Purkinje cell (primary cell): ENCODE measurements around the gene VSTM1. TPM values are rescaled to one million over a fixed set of nuclear protein-coding genes. Genes with fewer than 3 reads are reported as not detected.

Source experiments
- polyA plus RNA-seq: library from polyadenylated mRNA; unstranded; fragments of >200 nt; fragmentation: Nextera tagmentation; gene quantifications from 2 replicates; pipeline ENCODE4 v1.2.1, GENCODE V29; 2014

VSTM1 gene, protein sequence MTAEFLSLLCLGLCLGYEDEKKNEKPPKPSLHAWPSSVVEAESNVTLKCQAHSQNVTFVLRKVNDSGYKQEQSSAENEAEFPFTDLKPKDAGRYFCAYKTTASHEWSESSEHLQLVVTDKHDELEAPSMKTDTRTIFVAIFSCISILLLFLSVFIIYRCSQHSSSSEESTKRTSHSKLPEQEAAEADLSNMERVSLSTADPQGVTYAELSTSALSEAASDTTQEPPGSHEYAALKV
- polyA plus RNA-seq = not detected in 2 replicates

DNA sequence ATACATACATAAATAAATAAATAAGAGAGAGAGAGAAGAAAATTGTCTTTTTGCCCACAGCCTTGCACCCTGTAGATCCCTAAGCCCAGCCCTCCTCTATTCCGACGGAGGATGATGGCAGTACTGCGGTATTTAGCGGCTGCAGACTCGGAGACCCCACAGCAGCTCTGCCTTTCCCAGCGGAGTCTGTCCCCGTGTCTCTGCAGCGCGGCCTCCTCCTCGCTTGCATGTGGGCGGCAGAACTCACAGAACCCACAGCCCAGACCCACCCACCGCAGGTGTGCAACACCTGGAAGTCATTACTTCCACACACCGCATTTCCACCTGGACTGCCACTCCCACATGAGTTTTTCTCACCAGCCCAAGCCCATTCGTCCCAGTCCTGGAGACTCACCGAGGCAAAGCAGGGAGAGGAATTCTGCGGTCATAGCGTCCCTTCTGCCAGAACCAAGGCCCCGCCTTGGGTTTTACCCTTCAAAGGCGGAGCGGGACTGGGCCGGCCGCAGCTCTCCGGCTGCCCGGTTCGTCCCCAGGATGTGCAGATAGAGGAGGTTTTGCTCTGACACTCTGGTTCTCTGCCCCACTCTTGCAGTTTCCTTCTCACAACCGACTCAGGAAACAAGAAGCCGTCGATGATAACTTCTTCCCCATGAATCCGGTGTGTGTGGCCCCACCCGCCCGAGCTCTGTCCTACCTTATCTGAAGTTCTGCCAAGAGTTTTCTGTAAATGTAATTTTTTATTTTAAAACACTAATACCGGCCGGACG is at the start of gene VSTM1:
Gene VSTM1 (minus strand): TSS at position 548 of the 767 bp plus-strand sequence. CDS start 120 bp downstream, at position 428.

GRCh38 chr19:54102421-54103169 is 38.9 kb upstream of the VSTM1 start, which contains the start of gene NDUFA3:
TSS of gene NDUFA3 (plus strand) at chr19:54102855. CDS start at chr19:54102879, 24 bp downstream.

DNA sequence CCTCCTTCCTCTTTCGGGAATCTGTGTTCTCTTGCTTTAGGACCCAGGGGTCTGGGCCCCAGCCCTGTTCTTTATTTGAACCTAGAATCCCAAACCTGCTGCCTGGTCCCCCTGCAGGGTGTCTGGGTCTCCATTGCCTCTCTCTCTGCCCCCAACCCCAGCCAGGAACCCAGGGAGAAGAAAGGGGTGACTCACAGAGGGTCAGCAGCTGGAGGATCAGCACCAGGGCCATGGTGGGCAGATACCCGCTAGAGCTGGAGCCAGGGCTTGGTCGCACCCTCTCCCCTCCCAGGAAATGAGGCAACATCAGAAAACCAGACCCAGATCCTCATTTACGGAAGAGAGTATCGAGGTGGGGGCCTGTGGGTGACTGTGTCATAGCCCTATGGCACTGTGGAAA is 36.9 kb upstream of the VSTM1 start, which contains the start of gene OSCAR:
Gene OSCAR (minus strand): TSS at position 243 of the 400 bp plus-strand sequence. CDS start 11 bp downstream, at position 232.

GRCh38 chr19:54081032-54081431 is 17.3 kb upstream of the VSTM1 start, which contains the start of gene TARM1:
TSS of gene TARM1 (minus strand) at chr19:54081365. CDS start at chr19:54081340, 25 bp downstream.

GRCh38 chr19:53991224-53992113 is 72.2 kb downstream of the VSTM1 start, which contains the start of gene CACNG6:
TSS of gene CACNG6 (plus strand) at chr19:53991637. CDS start at chr19:53992878, 1,241 bp downstream.

Other genes with a start within 250 kb of the VSTM1 start
- gene NLRP12, start 239.6 kb downstream of the VSTM1 start, polyA plus RNA-seq = not detected in 2 replicates
- gene MYADM, start 196.0 kb downstream of the VSTM1 start, polyA plus RNA-seq = 13.6 and 14.8 TPM in 2 replicates
- 286 and 411 TPM in 2 replicates for gene PRKCG, start 181.7 kb downstream of the VSTM1 start, polyA plus RNA-seq
- gene CACNG7, start 154.6 kb downstream of the VSTM1 start, polyA plus RNA-seq = 1.7 and 1.8 TPM in 2 replicates
- gene CACNG8, start 101.0 kb downstream of the VSTM1 start, polyA plus RNA-seq = 0.45 and 4.1 TPM in 2 replicates
- not detected in 2 replicates for gene CACNG6, start 72.3 kb downstream of the VSTM1 start, polyA plus RNA-seq
- not detected in 2 replicates for gene TARM1, start 17.5 kb upstream of the VSTM1 start, polyA plus RNA-seq
- not detected in 2 replicates for gene OSCAR, start 36.9 kb upstream of the VSTM1 start, polyA plus RNA-seq
- 1,121 and 1,868 TPM in 2 replicates for gene NDUFA3, start 39.0 kb upstream of the VSTM1 start, polyA plus RNA-seq
- 5.5 and 10.9 TPM in 2 replicates for gene TFPT, start 51.8 kb upstream of the VSTM1 start, polyA plus RNA-seq
- gene PRPF31, start 51.9 kb upstream of the VSTM1 start, polyA plus RNA-seq = 6.3 and 12.1 TPM in 2 replicates
- 5.1 and 12.1 TPM in 2 replicates for gene CNOT3, start 73.9 kb upstream of the VSTM1 start, polyA plus RNA-seq
- gene LENG1, start 95.8 kb upstream of the VSTM1 start, polyA plus RNA-seq = 3.0 and 5.2 TPM in 2 replicates
- gene TMC4, start 109.3 kb upstream of the VSTM1 start, polyA plus RNA-seq = not detected in 2 replicates
- 10.0 and 11.7 TPM in 2 replicates for gene MBOAT7, start 125.7 kb upstream of the VSTM1 start, polyA plus RNA-seq
- gene TSEN34, start 127.4 kb upstream of the VSTM1 start, polyA plus RNA-seq = 4.8 and 7.6 TPM in 2 replicates
- 68.6 and 83.4 TPM in 2 replicates for gene RPS9, start 137.0 kb upstream of the VSTM1 start, polyA plus RNA-seq
- 0.11 TPM in 1 of 2 replicates, not detected in the other for gene LILRB3, start 159.1 kb upstream of the VSTM1 start, polyA plus RNA-seq
- gene LILRA6, start 178.9 kb upstream of the VSTM1 start, polyA plus RNA-seq = not detected in 2 replicates
- gene LILRB5, start 193.4 kb upstream of the VSTM1 start, polyA plus RNA-seq = 0.13 and 0.15 TPM in 2 replicates
- gene LILRB2, start 217.2 kb upstream of the VSTM1 start, polyA plus RNA-seq = not detected in 2 replicates
- not detected in 2 replicates for gene LILRA5, start 249.3 kb upstream of the VSTM1 start, polyA plus RNA-seq